GM12891 (cell line): Measurements from ENCODE around the gene CPVL.

ENCODE experiments used
- PAX5 ChIP-seq: IDR thresholded peaks from 2 replicates; pipeline ENCODE4 v1.6.1; 2011; ENCODE audit warnings: low read length, moderate library complexity, mild to moderate bottlenecking; ENCODE audit not compliant: insufficient read depth, severe bottlenecking
- POLR2A ChIP-seq: IDR thresholded peaks from 2 replicates; pipeline ENCODE4 v1.6.1; 2011; ENCODE audit warnings: low read depth, low read length, control low read depth
- POLR2AphosphoS5 ChIP-seq: IDR thresholded peaks from 2 replicates; pipeline ENCODE4 v1.6.1; 2011; ENCODE audit warnings: low read depth, low read length, control low read depth
- SPI1 ChIP-seq: IDR thresholded peaks from 2 replicates; pipeline ENCODE4 v1.6.1; 2011; ENCODE audit warnings: low read depth, low read length, control low read depth
- TAF1 ChIP-seq: IDR thresholded peaks from 2 replicates; pipeline ENCODE4 v1.6.1; 2011; ENCODE audit warnings: low read depth, low read length, control low read depth

DNA sequence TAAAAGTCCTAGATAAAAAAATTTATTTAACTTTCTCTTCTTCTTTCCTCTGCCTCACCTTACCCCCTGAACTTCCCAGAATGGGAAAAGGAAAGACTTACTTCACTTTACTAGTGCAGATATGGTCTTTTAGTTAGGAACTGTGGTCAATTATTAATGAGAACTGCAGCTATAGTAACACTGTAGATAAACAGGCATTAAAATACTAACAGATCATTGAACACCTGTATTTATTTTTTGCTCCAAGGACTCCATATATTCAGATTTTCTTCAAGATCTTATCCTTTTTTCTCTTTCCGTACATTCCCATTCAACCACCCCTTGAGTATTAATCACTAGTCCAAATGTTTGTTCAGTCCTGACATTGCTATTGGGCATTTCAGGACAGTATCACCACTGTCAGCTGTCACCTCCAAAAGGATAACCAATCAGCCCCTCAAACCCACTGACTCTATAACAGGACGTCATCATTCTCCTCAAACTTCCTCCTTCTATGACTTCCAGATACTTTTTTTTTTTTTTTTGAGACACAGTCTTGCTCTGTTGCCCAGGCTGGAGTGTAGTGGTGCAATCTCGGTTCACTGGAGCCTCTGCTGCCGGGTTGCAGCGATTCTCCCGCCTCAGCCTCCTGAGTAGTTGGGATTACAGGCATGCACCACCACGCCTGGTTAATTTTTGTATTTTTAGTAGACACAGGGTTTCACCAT, 4.2 kb downstream of the CPVL start:
- no peak for TF ChIP-seq POLR2AphosphoS5
- TF ChIP-seq POLR2A, result no peak
- TF ChIP-seq TAF1, result no peak
- no peak for TF ChIP-seq SPI1
- TF ChIP-seq PAX5, result no peak
